HG03066 (cell line): ENCODE results near the gene MCTS1.
"Not testable (repeated sequence)": the region's sequence is repeated elsewhere in the genome, so short reads cannot be mapped to it uniquely, and the experiment has no call there.

Experiments used
- ATAC-seq: cut with Tn5 transposase; IDR thresholded peaks from one replicate; pipeline ENCODE4 v1.9.1; 2021; ENCODE audit warnings: low read depth; ENCODE audit not compliant: unreplicated experiment

Gene MCTS1, protein sequence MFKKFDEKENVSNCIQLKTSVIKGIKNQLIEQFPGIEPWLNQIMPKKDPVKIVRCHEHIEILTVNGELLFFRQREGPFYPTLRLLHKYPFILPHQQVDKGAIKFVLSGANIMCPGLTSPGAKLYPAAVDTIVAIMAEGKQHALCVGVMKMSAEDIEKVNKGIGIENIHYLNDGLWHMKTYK

DNA sequence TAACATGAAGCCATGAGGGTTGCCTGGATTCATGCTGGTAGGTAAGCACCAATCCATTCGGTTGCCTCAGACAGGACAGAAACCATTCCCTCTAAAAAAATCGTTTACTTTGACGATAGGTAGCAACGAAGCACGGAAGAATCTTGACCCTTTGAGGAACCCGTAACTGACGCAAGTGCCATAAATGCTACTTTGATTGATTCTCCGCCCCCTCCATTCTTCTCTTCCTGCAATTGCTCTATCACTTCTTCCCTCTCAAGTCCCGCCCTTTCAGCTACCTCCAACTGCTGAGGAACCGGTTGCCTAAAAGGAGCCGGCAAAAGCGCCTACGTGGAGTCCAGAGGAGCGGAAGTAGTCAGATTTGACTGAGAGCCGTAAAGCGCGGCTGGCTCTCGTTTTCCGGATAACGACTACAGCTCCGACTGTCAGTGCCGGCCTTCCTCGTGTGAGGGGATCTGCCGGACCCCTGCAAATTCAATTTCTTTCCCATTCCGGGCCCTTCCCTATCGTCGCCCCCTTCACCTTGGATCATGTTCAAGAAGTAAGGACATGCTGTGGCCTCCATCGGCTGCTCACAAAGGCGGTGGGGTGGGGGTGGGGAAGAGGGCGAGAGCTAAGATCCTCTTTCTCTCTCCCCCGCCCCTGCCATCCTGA is at the start of gene MCTS1:
TSS of gene MCTS1 (plus strand) at position 395 of the 654 bp plus-strand sequence. CDS start at position 531, 136 bp downstream.
- peak; percentile 88 for ATAC-seq

DNA sequence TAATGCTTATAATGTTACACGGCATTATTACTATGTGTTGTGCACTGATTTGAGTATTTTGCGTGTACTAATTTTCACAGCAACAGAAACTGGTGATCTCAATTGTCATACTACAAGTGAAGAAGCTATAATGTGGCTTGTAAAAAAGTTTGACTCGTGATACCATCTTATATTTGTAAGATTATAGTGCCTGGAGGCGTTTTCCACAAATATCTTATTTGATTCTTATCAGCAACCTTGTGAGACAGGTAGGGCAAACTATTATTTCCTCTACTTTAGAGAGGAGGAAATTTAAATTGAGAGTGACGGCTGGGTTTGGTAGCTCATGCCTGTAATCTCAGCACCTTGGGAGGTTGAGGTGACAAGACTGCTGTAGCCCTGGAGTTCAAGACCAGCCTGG is 47.6 kb upstream of the MCTS1 start:
- ATAC-seq, result no peak

DNA sequence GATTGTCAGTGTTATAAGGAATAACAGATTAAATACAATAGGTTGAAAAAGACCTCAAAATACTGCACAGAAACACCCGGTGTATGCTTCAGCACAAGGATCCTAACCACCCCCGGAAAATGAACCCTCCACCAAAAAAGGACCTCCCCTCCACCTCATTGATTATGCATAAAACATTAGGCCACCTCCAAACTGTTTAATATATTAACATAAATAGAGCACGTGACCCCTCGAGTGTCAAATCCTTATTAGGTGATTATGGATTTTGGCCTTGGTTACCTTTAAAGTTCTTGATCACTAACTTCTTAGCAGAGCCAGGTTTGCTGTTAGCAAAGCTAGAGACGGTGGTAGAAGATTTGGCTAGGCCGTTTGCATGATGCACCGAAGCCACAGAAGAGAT is 44.1 kb upstream of the MCTS1 start:
- ATAC-seq, result no peak

DNA sequence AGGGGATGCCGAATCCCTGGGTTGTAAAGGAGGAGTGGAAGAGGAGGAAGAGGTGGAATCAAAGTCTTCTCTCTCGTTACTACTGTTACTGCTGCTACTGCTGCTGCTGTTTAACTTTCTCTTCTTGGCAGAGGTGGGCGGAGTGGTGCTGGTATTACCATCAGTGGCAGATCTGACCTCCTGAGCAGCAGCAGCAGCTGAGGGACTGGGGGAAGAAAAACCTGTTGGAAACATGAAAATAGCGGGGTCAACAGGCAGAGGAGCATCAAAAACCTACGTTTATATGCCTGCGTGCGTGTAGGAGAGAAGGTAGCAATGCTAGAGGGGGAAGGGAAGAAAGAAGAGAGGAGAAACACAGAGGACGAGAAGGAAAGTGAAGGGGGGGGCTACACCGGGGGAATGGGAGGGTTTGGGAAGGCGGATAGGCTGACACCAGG is 43.5 kb upstream of the MCTS1 start:
- peak; percentile 44 for ATAC-seq

DNA sequence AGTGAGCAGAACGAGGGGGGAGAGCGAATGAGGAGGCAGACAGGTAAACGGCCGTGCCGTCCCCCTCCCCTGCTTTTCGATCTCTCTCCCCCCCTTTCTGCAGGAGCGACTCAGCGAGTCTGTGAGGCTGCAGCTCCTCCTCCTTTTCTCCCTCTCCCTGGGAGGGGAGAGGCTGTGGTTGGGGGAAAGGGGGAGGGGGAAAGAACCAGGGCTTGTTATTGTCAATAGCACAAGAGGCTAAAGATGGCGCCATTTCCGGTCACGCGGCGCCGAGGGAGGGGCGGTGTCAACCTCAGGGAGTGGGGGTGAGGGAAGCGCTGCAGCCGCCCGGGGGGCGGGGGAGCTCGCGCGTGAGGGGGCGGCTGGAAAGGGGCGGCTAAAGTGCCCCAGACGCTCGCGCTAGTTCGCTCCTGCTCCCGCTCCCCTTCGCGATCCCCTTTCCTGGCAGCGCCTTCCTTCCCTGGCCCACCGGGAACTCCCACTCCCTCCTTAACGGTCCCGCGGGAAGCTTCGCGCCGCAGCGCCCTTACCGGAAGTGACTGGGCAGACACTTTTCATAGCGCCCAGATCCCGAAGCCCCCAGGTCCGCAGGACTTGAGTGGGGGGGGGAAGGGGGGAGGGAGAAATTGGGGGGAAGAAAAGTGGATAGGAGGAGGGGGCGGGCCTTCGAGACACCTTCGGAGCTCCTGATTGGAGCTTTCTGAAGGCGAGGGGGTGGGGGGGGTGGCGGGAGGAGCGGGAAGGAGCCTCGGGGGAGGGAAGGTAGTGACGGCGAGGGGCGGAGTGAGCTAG is 42.9 kb upstream of the MCTS1 start, which contains the start of gene CUL4B:
TSS of gene CUL4B (minus strand) at position 121 of the 792 bp plus-strand sequence. CDS start 324 bp downstream, outside the sequence.
- peak; percentile 67 for ATAC-seq

DNA sequence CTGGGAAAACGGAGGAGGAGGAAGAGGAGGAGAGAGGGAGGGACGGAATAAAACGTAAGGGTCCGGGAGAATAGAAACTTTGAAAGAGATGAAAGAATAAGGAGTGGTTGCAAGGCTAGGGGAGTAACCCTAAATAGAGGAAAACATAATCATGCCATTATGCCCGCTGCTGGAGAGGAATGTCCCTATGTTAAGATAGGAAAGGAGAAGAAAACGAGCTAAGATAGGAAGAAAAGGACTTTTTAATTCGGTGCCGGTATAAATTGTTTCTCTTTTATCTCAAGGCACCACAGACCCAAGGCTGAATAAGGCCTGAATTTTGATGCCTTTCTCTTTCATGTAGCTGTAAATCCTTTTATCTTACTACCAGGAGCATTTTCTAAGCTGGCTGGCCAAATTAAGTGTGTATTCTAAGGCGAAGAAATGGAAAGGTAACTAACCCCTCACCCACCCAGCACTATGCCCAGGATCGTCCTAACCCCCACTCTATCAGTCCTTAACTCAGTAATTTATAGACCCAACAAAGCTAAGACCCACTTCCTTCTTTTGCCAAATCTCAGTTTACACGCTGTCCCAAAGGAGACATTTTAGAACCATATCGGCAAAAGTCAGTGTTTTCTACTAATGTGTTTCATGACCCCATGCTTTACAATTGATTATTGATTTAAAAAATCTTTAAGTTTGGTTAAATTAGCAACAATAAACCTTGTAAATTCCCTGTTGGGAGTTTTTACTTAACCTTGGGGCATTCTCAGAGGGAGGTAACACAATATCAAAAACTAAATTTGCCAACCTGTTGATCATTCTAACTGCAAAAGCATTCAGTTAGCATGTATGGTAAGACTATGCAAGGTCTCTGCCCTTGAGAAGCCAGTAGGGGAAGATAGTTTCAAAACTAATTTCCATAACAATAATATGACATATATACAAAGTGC is 42.0 kb upstream of the MCTS1 start:
- ATAC-seq, result no peak

DNA sequence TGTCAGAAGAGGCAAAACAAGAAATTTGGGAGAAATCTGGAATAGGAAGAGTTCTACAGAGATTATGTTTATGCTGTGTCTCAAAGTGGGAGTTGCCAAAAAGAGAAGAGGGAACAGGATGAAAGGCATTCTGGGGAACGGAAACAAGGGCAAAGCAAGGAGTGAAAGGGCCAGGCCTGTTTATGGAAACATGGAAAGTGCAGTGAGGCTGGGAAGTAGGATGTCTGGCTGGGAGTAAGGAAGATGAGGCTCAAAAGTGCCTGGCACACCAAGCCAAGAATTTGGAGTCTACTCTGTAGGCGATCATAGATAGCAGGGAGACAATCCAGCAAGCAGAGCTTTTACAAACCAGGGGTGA is 41.4 kb upstream of the MCTS1 start:
- ATAC-seq, result no peak

DNA sequence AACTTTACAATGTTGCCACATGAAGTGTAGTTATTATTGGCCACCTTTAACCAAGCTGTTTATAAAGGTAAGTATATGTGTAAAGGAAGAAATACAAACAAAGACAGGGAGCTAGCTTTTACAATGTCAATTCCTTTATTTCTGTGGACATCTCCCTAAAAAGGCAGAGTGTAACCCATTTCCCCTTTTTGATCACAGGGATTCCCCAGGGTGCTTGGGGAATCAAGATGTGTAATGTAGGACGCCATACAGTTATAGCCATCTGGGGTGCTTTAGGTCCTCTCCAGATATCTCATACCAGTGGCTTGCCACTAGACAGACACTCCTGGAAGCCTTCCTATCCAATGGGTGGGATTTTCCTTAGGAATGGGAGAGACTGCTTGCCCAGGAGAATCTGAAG is 39.0 kb upstream of the MCTS1 start:
- no peak for ATAC-seq

DNA sequence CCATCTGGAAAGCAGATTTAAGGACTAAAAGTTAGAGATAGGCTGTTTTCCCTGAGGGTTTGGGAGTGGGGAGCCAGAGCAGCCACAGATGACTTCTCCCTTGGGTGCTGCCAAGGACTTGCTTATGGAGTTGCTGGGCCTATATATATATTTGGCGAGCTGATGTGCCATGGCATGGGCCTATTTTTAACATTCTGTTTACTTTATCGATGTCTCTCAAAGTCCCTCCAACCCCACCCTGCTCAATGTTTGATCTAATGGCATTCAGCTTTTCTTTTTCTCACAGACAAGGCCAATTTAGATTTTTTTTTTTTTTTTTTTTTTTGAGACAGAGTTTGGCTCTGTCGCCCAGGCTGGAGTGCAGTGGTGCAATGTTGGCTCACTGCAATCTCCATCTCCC is 37.1 kb upstream of the MCTS1 start:
- ATAC-seq, result no peak

DNA sequence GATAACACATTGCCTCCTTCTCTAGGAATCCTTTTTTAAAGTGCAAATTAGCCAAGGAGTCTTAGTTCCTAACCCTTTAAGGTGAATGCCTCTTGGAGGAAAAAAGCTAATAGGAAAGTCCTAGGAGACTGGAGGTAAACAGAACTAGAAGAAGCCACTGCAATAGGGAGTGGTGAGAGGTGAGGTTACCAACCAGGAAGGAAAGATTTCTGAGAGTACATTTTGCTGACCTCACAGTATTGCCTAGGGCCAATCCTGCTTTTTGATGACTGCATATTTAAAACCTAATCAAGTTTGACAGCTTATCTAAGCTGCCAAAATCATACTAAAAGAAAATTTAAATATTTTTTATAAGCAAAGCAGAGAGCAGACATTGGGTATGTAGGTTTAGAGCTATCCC is 35.9 kb upstream of the MCTS1 start:
- no peak for ATAC-seq

DNA sequence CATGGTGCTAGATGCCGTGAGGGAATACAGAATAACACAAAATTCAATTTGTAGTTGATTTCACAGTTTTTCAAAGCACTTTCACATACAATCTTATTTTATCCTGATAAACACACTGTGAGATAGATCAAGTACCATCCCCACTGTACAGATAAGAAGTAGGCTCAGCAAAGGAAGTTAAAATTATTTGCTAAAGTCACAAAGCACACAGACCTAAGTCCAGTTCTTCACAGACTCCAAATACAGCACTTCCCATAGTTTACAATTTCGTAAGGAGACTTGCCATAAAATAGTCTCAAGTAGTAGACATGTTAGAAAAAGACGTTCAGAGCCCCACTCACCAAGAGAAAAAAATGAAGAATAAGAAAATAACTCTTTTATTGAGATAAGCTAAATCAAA is 35.3 kb upstream of the MCTS1 start:
- ATAC-seq, result no peak

DNA sequence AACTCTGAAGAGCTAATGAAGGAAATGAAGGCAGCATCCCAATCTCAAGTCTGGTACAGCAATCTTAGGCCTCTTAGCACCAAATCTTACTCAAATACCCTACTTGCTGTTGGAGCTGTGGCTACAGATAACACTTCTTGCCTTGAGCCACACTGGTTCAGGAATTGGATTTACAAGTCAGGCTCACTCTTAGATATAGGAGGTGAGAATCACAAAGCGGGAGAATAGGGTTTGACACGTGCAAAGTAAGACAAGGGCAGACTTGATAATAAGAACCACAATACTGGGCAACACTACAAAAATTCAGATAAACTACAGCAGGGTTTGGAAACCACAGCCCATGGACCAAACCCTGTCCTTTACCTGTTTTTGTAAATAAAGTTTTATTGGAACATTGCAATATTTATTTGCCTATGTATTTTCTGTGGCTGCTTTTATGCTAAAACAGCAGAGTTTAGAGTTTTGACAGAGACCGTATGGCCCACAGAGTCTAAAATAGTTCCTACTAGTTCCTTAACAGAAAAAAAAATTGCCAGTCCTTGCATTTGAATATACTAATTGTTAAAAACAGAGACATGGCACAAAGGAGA is 33.8 kb upstream of the MCTS1 start:
- no peak for ATAC-seq

DNA sequence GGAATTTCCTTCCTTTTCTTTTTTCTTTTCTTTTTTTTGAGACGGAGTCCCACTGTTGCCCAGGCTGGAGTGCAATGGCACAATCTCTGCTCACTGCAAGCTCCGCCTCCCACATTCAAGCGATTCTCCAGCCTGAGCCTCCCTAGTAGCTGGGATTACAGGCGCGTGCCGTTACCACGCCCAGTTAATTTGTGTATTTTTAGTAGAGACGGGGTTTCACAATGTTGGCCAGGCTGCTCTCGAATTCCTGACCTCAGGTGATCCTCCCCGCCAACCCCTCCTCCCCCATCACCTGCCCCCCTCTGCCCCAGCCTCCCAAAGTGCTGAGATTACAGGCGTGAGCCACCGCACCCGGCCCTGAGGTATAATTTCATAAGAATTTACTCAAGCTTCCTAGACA is 30.1 kb upstream of the MCTS1 start:
- ATAC-seq, result not testable (repeated sequence)

DNA sequence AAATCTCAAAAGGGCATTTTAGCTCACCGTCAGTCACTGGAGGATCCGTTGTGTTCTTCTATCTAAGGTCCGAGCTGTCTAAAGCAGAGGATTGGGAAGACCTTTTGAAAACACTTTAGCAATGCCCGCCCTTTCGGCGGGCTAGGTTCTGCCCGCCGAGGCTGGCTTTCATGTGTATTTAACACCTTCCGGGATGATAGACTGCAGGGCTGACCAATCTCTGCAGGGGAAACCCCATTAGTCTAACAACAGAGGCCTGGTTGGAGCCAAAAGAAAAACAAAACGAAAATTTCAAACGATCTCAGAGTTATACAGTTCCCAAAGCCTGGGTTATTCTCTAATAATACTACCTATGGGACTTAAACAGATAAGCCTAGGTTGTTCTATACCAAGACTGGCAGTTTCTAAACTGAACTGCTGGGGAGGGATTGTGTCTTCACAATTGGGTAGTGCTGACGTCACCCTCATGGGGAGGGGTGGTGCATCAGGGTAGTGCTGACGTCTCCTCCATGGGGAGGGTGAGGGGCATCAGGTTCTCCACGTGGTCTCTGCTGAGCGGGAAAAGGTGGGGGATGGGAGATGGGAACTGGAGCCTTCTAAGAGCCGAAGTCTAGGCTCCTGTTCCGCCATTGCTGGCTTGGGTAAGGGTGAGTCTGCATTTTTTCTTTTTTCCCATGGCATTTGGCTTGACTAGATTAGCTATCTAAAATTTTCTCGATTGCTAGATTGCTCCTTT is 28.4 kb upstream of the MCTS1 start:
- ATAC-seq, result no peak

DNA sequence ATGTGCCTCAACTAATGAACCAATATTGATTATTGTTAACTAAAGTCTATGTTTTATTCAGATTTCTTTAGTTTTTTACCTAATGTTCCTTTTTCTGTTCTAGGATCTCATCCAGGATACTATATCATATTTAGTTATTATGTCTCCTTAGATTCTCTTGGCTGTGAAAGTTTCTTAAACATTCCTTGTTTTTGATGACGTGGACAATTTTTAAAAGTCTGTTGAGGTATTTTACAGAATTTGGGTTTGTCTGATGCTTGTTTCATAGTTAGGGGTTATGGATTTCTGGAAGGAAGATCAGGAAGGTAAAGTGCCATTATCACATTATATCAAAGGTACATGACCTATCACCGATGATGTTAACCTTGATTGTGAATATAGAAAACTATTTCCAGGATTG is 18.2 kb upstream of the MCTS1 start:
- ATAC-seq, result no peak

DNA sequence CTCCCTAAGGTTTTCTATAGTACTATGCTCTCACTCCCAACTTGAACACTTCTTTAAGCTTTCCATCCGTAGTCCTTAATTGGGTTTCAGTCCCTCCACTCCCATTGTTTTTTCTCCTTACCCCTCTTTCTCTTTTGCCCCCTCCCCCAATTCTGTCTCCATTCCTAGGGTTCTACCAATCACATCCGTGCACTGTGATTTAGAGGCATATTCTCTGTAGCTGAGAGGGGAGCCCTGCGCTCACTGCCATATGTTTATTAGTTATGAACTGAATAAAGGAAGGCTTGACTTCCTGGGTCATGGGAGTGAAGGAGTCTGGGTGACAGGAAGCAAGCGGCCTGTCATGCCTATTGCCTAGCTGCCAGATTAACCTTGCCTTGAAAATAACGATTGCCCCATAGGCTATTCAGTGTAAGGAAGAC is 471 bp downstream of the MCTS1 start:
- peak; percentile 62 for ATAC-seq

DNA sequence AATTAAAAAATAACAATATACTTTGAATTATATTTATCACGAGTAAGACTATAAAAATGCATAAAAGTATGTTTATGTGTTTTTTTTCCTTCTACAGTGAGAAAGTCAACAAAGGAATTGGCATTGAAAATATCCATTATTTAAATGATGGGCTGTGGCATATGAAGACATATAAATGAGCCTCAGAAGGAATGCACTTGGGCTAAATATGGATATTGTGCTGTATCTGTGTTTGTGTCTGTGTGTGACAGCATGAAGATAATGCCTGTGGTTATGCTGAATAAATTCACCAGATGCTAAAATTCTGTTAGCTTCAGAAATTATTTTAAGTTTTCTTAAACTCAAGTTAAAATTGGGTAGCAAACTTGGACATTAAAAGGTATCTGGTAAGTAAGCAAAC is 8.2 kb downstream of the MCTS1 start:
- no peak for ATAC-seq

DNA sequence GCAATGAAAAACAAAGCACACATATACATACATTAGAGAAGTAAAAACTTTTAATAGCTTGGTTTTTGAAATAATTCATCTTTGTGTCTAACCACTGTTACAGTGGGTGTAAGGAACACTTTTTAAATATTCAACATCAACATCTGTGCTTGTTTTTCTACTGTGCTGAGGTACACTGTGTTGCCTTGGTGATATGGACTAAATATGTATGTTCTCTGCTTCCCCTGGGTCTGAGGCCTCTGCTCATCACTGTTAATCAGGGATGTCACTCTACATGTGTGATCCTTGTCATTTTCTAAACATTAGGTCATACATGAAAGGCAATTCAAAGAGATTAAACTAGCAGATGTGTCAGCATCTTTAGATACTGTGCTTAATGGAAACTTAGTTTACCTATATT is 10.9 kb downstream of the MCTS1 start:
- no peak for ATAC-seq

DNA sequence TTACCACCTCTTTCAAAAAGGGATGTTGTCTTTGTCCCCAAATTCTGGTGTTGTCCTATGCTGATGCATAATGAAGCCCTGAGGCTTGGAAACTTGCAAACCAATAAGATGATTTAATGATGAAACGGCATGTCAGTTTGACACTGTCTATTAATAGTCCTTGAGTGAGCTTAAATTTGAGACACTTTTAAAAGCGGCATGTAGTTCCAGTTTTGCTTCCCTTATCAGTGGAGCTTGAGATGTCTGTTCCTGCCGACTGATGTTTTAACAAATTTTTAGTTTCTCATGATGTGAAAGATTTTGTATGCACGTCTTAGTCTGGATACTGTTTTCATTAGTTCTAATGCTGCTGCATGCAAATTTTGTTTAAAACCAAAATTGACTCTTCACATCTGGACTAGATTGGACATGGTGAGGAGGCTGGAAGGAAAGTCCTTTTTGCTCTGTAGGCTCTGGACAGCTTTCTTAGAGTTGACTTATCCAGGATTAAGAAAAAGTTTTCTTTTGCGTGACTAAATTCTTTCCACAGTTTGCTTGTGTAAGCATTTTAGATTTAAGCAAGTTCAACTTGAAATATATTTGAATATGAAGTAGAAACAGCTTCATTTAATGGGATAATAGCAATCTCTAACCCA is 14.2 kb downstream of the MCTS1 start:
- ATAC-seq, result no peak
